NCI-H2227 treated with DMSO at 0.1 percent for 48 hours (cell line): Measurements from ENCODE around the gene SH2B3.
A peak's percentile ranks its signal among the peaks of the same experiment; 100 is the strongest.

Experiments
- DNase-seq: peaks from one replicate; lab custom pipeline; 2025; lab: John Stamatoyannopoulos, UW

The SH2B3 gene

DNA sequence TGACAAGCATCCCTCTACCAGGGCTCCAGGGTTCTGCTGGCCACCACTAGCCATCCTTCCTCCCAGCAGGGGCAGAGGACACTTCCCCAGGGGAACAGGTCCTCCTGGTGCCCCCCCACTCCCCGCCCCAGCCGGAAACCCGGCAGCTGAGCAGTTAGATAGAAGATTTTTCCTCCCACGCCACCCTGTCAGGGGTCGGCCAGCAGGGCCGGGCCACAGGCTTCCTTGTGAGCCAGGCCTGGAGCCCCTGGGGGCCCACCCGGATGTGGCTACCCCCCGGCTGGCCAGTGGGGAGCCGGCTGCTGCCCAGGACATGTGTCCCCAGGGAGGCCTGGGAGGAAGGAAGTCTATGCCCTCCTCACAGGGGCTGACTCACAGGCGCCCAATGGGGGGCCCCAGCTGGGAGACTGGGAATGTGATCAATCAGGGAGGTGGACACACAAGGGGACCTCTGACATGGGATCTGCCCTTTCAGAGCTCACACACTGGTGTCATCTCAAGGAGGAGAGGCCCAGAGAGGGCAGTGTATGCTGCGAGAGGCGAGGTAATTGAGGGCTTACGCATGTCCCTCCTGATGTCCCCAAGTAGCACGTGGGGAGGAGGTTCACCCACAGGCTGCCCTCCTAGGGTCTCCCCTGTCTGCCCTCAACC, 4.2 kb downstream of the SH2B3 start:
- DNase-seq, result no peak

DNA sequence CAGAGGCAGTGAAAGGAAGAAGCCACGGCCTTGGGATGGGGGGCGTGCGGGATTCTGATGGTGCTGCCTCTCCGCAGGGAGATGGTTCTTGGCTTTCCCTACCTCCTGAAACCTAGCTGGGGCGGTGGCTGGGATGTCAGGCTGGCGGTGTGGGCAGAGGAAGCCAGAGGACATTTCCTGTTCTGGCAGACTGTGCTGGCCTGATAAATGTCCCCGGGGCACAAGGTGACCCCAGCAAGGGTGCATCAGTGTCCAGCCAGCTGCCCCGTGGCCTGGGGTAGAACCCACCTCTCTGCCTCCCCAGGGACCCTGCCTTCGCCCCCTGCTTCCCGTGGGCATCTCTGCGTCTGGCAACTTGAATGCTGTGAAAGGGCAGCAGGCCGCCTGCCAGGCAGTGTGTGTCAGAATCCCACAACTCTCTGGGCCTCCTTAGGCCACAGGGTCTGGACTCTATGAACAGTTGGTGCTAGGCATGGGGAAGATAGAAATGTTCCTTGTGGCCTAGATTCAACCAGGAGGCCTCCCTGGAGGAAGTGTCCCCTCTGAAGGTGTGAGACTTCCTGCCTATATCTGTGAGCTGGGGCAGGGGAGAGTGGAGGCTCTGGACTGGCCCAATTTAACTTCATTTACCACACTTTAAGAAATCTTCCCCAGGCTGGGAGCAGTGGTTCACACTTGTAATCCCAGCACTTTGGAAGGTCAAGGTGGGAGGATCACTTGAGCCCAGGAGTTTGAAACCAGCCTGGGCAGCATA, 4.9 kb downstream of the SH2B3 start:
- no peak for DNase-seq

DNA sequence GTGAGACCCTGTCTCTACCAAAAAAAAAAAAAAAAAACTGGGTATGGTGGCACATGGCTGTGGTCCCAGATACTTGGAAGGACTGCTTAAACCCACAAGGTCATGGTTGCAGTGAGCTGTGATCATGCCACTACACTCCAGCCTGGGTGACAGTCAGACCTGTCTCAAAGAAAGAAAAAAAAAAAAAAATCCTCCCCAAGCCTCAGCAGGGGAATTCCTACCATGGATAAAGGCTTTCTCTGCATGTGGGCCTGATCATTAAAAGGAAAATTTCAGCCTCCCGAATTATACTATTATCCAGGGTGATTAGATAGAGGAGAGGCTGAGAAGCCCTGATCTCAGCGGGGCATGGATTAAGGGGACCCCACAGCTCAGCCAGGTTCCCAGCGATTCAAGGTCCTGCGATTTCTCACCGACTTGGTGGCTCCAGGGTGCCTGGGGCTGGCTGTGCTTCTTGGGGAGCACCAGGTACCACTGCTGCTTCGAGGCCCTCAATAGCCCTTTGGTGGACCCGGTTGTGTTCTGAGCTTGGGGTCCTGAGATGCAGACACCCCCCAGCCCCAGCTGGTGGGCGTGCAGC, 5.6 kb downstream of the SH2B3 start:
- DNase-seq, result no peak

GRCh38 chr12:111412007-111412829, 6.5 kb downstream of the SH2B3 start:
- peak; percentile 11 for DNase-seq

- no peak for DNase-seq
These were observed 7.2 kb downstream of the SH2B3 start for GRCh38 chr12:111412830-111413441.

GRCh38 chr12:111413442-111414086, 7.8 kb downstream of the SH2B3 start:
- DNase-seq, result peak; percentile 15

- no peak for DNase-seq
These were observed 9.1 kb downstream of the SH2B3 start for GRCh38 chr12:111414711-111415252.

DNA sequence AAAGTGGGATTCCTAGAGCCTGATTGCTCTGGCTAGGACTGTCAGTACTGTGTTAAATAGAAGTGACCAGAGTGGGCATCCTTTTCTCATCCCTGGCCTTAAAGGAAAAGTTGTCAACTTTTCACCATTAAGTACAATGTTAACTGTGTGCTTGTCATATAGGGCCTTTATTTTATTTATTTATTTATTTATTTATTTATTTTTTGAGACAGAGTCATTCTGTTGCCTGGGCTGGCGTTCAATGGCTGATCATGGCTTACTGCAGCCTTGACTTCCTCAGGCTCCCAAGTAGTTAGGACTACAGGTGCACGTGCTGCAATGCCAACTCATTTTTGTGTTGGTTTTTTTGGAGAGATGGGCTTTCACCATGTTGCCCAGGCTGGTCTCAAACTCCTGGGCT, 11.6 kb downstream of the SH2B3 start:
- no peak for DNase-seq

GRCh38 chr12:111417784-111418593, 12.3 kb downstream of the SH2B3 start:
- no peak for DNase-seq

DNA sequence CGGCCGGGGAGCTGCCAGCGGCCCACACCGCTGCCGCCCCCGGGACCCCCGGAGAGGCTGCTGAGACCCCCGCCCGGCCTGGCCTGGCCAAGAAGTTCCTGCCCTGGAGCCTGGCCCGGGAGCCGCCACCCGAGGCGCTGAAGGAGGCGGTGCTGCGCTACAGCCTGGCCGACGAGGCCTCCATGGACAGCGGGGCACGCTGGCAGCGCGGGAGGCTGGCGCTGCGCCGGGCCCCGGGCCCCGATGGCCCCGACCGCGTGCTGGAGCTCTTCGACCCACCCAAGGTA, 12.8 kb downstream of the SH2B3 start:
- no peak for DNase-seq

DNA sequence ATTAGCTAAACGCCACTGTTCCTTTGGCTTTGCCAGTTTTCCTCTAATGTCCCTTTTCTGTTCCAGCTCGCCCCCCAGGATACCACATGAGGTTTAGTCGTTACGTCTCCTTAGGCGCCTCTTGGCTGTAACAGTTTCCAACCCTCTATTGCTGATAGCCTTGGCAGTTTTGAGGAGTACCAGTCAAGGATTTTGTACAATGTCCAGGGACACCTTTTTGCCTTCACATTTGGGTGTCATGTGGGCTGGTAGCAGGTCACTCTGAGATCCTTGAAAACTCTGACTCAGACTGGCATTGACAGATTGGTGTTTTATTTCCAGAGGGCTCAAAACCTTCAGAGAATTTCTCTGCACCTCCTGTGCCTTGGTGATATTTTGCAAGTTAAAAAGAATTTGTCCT, 14.1 kb downstream of the SH2B3 start:
- DNase-seq, result no peak

- no peak for DNase-seq
These were observed 14.8 kb downstream of the SH2B3 start for GRCh38 chr12:111420494-111420893.

- no peak for DNase-seq
These were observed 18.6 kb downstream of the SH2B3 start for GRCh38 chr12:111424189-111424792.

DNA sequence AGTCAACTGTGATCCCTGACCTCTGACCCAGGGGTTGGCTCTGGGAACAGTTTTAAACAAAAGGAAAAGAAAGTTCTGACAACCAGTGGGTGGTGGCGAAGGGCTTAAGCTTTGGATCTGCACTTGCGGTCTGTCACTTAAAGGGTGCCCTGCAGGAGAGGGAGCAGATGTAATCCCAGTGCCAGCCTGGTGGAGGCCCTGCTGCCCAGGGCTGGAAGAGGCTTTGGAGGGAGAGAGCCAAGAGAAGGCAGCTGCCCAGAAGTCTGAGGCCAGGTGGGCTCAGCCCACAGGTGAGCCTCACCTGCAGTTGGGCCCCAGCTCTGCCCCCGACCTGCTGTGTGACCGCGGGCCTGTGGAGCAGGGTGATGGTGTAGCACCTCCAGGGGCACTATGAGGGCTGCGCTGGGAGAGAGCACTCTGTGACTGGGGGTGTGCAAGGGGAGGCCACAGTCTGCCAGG, 19.1 kb downstream of the SH2B3 start:
- no peak for DNase-seq

DNA sequence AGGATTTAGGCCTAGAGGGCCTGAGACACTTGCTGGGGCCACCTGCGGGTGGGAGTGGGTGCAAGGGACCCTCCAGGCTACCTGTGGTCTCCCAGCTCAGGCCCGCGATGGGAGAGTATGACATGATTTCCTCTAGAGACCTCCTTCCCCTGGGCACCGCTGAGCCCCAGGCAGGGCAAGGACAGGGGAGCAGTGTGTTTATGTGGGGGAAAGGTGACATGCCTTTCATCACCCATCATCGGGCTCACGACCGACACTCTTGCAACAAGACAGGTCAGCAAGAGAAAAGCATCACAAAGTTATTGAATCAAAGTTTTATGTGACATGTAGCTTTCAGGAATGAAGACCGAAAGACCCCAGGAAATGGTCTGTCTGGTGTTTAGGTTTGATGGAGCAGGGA, 19.9 kb downstream of the SH2B3 start:
- DNase-seq, result no peak

DNA sequence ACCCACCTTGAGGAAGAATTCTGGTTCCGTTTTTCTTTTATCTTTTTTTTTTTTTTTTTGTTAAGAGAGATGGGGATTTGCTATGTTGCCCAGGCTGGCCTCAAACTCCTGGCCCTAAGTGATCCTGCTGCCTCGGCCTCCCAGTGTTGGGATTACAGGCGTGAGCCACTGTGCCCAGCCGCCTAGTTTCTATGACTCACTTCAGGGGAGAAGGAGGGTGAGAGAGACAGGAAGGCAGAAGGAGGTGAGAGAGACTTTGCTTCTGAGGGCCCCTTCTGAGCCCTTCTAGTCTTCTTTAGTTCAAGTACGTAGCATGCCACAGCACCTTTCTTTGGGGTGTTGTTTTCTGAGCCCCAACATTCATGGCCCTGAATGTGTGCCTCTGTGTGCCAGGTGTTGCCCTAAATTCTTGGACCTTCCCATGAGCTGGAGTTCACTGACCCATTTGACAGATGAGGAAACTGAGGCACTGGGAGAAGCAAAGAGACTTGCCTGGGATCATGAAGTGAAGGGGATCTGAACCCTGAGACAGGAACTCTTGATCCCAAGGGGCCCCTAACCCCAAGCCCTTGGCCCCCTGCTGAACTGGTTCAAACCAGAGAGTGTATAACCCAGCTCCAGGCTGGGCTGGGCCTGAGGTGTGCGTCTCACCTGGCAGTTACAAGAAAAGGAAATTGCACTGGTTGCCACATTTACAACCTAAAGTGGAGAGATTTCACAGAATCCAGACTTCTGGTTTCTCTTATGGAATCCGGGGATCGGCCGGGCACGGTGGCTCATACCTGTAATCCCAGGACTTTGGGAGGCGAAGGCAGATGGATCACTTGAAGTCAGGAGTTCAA, 20.8 kb downstream of the SH2B3 start:
- no peak for DNase-seq

DNA sequence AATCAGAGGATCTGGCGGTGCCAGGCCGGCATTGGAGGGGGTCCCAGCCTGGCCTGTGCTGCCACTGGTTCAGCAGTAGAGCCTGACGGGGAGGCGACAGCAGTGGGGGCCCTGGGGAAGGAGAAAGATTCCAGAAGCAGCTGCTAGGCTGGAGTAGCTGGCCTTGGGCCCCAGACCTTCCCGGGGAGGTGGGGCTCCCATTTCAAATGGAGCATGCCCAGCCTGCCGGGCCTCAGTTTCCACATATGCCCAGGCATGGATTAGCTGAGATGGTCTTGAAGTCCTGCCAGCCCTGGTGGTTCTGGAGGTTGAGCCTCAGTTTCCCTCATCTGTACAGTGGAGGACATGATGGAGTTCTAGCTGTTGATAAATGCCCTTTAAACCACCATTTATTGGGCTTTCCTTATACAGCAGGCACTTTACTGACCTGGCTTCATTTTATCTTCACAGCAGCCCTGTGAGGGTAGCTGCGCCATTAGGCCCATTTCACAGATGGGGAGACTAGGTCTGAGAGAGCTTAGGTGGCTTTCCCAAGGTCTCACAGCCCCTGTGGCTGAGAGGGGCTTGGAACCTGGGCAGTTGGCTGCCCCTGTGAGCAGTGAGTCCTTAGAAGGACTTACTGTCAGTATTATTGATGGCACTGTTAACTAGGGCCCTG, 21.8 kb downstream of the SH2B3 start:
- no peak for DNase-seq

GRCh38 chr12:111428081-111428727, 22.5 kb downstream of the SH2B3 start:
- no peak for DNase-seq
